K562 (cell line): ENCODE data around the gene IDUA. TPM values are rescaled to one million over a fixed set of nuclear protein-coding genes. Genes with fewer than 3 reads are reported as not detected.

ENCODE experiments used
- ATAC-seq: fragments of 200-7000 bp; cut with Tn5 transposase; 3 replicates; pipeline ENCODE4 v1.9.1; 2020; ENCODE audit warnings: moderate library complexity
- BruUV-seq: library from RNA; stranded (reverse); fragments of 400-500 nt; replicated peaks from 2 replicates; lab custom pipeline; 2021; lab: Mats Ljungman, UMichigan
- CTCF ChIA-PET: fragments of 300-600 bp; formaldehyde crosslinking; extraction: SDS; loops from one replicate; lab custom pipeline; 2021; ENCODE audit warnings: low intra/inter-chr PET ratio; lab: Yijun Ruan, JAX
- POLR2A ChIA-PET: fragments of 300-600, 350-650 bp; sonication (Branson Sonifier 250); formaldehyde crosslinking; extraction: SDS; loops from one replicate; lab custom pipeline; 2021; ENCODE audit warnings: antibody characterized with exemption, inconsistent platforms; lab: Yijun Ruan, JAX
- DNase-seq, 4 experiments: peaks; one replicate each; pipeline versions ENCODE4 v3.0.0 to v3.0.0-alpha.2; 2011 to 2018; ENCODE audit warnings: low spot score in 3 of 4, mixed read lengths in 3 of 4; ENCODE audit errors: extremely low read depth in 1 of 4
- FAIRE-seq: peaks from 2 replicates; lab custom pipeline; 2011; peaks lifted over from hg19 to GRCh38; lab: Jason Lieb, UNC
- H2AFZ ChIP-seq: 2 replicates; pipeline ENCODE4 v1.6.0; 2011; ENCODE audit warnings: low read depth, low read length, control low read depth, inconsistent platforms
- H3K27ac ChIP-seq: fragments of 200-600 bp; 3 replicates; pipeline ENCODE4 v1.8.0; 2011; ENCODE audit warnings: low read depth, mild to moderate bottlenecking, control low read depth, inconsistent platforms, low read length, moderate library complexity, mixed read lengths; ENCODE audit errors: extremely low read depth
- H3K27me3 ChIP-seq, 2 experiments: fragments of 300-600 bp in 1 of 2; 2 replicates in 1 of 2; 3 replicates in 1 of 2; pipeline versions ENCODE4 v1.6.0 to v1.8.0; 2011; ENCODE audit warnings: inconsistent platforms in 2 of 2, low read length in 2 of 2, mild to moderate bottlenecking in 1 of 2, mixed read lengths in 1 of 2, moderate library complexity in 1 of 2; ENCODE audit not compliant: control insufficient read depth in 2 of 2, insufficient read depth in 2 of 2
- H3K36me3 ChIP-seq: fragments of 300-600 bp; 3 replicates; pipeline ENCODE4 v1.8.0; 2011; ENCODE audit warnings: mild to moderate bottlenecking, low read length, inconsistent platforms; ENCODE audit not compliant: control insufficient read depth, insufficient read depth
- H3K4me1 ChIP-seq, 2 experiments: fragments of 200-600 bp in 1 of 2; replicated peaks in 1 of 2; 2 replicates in 1 of 2; 3 replicates in 1 of 2; pipeline versions ENCODE4 v1.5.1 to v1.8.0; 2011; ENCODE audit warnings: inconsistent platforms in 2 of 2, low read length in 2 of 2, mild to moderate bottlenecking in 1 of 2, mixed read lengths in 1 of 2, moderate library complexity in 1 of 2; ENCODE audit not compliant: control insufficient read depth in 2 of 2, insufficient read depth in 2 of 2
- H3K4me2 ChIP-seq: 2 replicates; pipeline ENCODE4 v1.6.1; 2011; ENCODE audit warnings: low read length, control low read depth, inconsistent platforms, mixed read lengths; ENCODE audit not compliant: insufficient read depth
- H3K4me3 ChIP-seq: fragments of 200-600 bp; sonication (generic), shearing (Covaris generic); 2 replicates; pipeline ENCODE4 v1.5.1; 2016; ENCODE audit warnings: control low read depth, inconsistent platforms
- H3K79me2 ChIP-seq: fragments of 200-600 bp; 3 replicates; pipeline ENCODE4 v1.8.0; 2011; ENCODE audit warnings: low read length, inconsistent platforms; ENCODE audit not compliant: control insufficient read depth, insufficient read depth
- H3K9ac ChIP-seq, 2 experiments: 2 replicates each; pipeline versions ENCODE4 v1.6.0 to v1.6.1; 2011; ENCODE audit warnings: low read depth in 2 of 2, low read length in 2 of 2, control low read depth in 1 of 2, inconsistent platforms in 1 of 2, mild to moderate bottlenecking in 1 of 2, mixed read lengths in 1 of 2; ENCODE audit not compliant: insufficient read depth in 1 of 2
- H3K9me1 ChIP-seq: one replicate; pipeline ENCODE4 v1.6.0; 2011; ENCODE audit warnings: inconsistent platforms, mild to moderate bottlenecking, low read length, moderate library complexity; ENCODE audit not compliant: control insufficient read depth, insufficient read depth
- H3K9me3 ChIP-seq: replicated peaks from 2 replicates; pipeline ENCODE4 v1.5.1; 2011; ENCODE audit warnings: low read depth, low read length, inconsistent platforms; ENCODE audit not compliant: control insufficient read depth, insufficient read depth
- H4K20me1 ChIP-seq: replicated peaks from 2 replicates; pipeline ENCODE4 v1.6.1; 2011; ENCODE audit warnings: low read length, inconsistent platforms, mixed read lengths; ENCODE audit not compliant: control insufficient read depth, insufficient read depth
- MCM7 ChIP-seq, 2 experiments: fragments of 450-650 bp; IDR thresholded peaks; 2 replicates each; pipeline ENCODE4 v1.6.1; 2016 to 2018
- MEIS2 ChIP-seq: fragments of 450-650 bp; IDR thresholded peaks from 2 replicates; pipeline ENCODE4 v1.6.1; 2014; ENCODE audit warnings: mild to moderate bottlenecking; ENCODE audit not compliant: partially characterized antibody
- PCBP1 ChIP-seq: fragments of 200-400 bp; formaldehyde crosslinking; IDR thresholded peaks from 2 replicates; pipeline ENCODE4 v1.6.1; 2018; ENCODE audit warnings: mild to moderate bottlenecking, low read depth, low read length; ENCODE audit not compliant: poor library complexity, severe bottlenecking
- RBM25 ChIP-seq: fragments of 200-400 bp; formaldehyde crosslinking; IDR thresholded peaks from 2 replicates; pipeline ENCODE4 v1.6.1; 2018; ENCODE audit warnings: low read length, low read depth, moderate library complexity; ENCODE audit not compliant: severe bottlenecking
- TAL1 ChIP-seq: fragments of 450-650 bp; IDR thresholded peaks from 2 replicates; pipeline ENCODE4 v1.6.1; 2016; ENCODE audit warnings: mild to moderate bottlenecking
- TBP ChIP-seq: optimal IDR thresholded peaks from 2 replicates; pipeline ENCODE3; 2011; ENCODE audit warnings: low read depth, low read length, improper control_type of control experiment
- ZNF316 ChIP-seq: fragments of 450-650 bp; IDR thresholded peaks from 2 replicates; pipeline ENCODE4 v1.6.1; 2016
- WGBS: fragments of 100-300 bp; shearing (Covaris generic); methylation state at CpG from one replicate; pipeline ENCODE4 v1.1.6; 2016; ENCODE audit warnings: low coverage, mixed read lengths; ENCODE audit not compliant: insufficient coverage; ENCODE audit errors: missing lambda C conversion rate; 5-methylcytosine and 5-hydroxymethylcytosine counted together
- in situ Hi-C: fragments of 300-500 bp; cut with MboI; formaldehyde crosslinking; loops from 4 replicates; pipeline ENCODE4 v1.15.0; 2018; ENCODE audit warnings: inconsistent platforms, mixed read lengths
- intact Hi-C: fragments of 100-400 bp; cut with micrococcal nuclease; formaldehyde crosslinking; loops from 2 replicates; pipeline ENCODE4 v1.14.2; 2022
- polyA plus RNA-seq, 8 experiments: library from polyadenylated mRNA; depleted of rRNA in 4 of 8; stranded (reverse) in 5 of 8; unstranded in 3 of 8; fragments of >200 nt; fragmentation: Nextera tagmentation in 2 of 8; fragmentation: Illumina TruSeq in 1 of 8; extraction: Ambion mirVana in 2 of 8; extraction: Trizol in 1 of 8; gene quantifications; 2 replicates each; pipeline versions ENCODE4 v1.2.1 to v1.2.3, GENCODE V29; 2011 to 2014; ENCODE audit warnings: inconsistent platforms in 1 of 8, missing spikeins in 1 of 8
- total RNA-seq, 7 experiments: library from RNA; depleted of rRNA in 6 of 7; stranded (reverse); fragments of >200 nt in 6 of 7; fragmentation: Illumina TruSeq in 2 of 7; extraction: Trizol in 2 of 7; gene quantifications; 2 replicates each; pipeline versions ENCODE4 v1.2.1 to v1.2.3, GENCODE V29; 2011 to 2021; ENCODE audit warnings: low replicate concordance in 1 of 7
- TF ChIP-seq, protein P1 (sequence below), 2 experiments: fragments of 450-650 bp; IDR thresholded peaks; 2 replicates each; pipeline ENCODE4 v1.6.1; 2016; ENCODE audit warnings: mild to moderate bottlenecking in 2 of 2, borderline replicate concordance in 1 of 2, low read depth in 1 of 2, moderate library complexity in 1 of 2
- TF ChIP-seq, protein P2 (sequence below): fragments of 450-650 bp; IDR thresholded peaks from 2 replicates; pipeline ENCODE4 v1.6.1; 2016; ENCODE audit warnings: borderline replicate concordance

Gene IDUA
- total and polyA plus RNA-seq, 9 of the 15 experiments (the other 6 are each of a cell fraction or from before 2014, with no cell fraction given) = 0.04 to 16.1 (median 1.2) TPM

DNA sequence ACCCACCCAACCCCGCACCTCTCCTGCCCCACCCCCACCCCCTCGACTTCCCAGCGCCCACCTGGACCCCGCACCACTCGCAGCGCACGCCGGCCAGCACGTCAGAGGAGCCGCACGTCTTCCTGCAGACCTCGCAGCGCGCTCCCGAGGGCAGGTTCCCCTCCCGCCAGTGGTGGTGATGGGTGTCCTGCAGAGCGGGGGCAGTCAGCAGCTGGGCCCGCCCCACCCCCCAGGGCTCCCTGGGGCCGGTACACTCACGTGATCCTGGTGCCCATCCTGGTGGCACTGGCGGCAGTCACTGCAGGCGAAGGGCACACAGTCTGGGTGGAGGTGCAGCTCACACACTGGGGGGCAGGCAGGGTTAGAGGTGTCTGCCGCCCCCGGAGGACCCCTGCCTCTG lies 18.6 kb upstream of the IDUA start:
- ChIA-PET CTCF (no interaction called here), POLR2A (no interaction called here)
- H3K9me1 ChIP-seq = no peaks in the 10 kb centered on the region
- no peaks in the 10 kb centered on the region for H3K9me3 ChIP-seq
- TF ChIP-seq RBM25 (no peak), MEIS2 (no peak), TBP (no peak), PCBP1 (peak; percentile 15), TAL1 (no peak), MCM7 (IDR thresholded peaks at IDR 0.05) (no peak), ZNF316 (no peak)
- TF ChIP-seq, protein P1, sequence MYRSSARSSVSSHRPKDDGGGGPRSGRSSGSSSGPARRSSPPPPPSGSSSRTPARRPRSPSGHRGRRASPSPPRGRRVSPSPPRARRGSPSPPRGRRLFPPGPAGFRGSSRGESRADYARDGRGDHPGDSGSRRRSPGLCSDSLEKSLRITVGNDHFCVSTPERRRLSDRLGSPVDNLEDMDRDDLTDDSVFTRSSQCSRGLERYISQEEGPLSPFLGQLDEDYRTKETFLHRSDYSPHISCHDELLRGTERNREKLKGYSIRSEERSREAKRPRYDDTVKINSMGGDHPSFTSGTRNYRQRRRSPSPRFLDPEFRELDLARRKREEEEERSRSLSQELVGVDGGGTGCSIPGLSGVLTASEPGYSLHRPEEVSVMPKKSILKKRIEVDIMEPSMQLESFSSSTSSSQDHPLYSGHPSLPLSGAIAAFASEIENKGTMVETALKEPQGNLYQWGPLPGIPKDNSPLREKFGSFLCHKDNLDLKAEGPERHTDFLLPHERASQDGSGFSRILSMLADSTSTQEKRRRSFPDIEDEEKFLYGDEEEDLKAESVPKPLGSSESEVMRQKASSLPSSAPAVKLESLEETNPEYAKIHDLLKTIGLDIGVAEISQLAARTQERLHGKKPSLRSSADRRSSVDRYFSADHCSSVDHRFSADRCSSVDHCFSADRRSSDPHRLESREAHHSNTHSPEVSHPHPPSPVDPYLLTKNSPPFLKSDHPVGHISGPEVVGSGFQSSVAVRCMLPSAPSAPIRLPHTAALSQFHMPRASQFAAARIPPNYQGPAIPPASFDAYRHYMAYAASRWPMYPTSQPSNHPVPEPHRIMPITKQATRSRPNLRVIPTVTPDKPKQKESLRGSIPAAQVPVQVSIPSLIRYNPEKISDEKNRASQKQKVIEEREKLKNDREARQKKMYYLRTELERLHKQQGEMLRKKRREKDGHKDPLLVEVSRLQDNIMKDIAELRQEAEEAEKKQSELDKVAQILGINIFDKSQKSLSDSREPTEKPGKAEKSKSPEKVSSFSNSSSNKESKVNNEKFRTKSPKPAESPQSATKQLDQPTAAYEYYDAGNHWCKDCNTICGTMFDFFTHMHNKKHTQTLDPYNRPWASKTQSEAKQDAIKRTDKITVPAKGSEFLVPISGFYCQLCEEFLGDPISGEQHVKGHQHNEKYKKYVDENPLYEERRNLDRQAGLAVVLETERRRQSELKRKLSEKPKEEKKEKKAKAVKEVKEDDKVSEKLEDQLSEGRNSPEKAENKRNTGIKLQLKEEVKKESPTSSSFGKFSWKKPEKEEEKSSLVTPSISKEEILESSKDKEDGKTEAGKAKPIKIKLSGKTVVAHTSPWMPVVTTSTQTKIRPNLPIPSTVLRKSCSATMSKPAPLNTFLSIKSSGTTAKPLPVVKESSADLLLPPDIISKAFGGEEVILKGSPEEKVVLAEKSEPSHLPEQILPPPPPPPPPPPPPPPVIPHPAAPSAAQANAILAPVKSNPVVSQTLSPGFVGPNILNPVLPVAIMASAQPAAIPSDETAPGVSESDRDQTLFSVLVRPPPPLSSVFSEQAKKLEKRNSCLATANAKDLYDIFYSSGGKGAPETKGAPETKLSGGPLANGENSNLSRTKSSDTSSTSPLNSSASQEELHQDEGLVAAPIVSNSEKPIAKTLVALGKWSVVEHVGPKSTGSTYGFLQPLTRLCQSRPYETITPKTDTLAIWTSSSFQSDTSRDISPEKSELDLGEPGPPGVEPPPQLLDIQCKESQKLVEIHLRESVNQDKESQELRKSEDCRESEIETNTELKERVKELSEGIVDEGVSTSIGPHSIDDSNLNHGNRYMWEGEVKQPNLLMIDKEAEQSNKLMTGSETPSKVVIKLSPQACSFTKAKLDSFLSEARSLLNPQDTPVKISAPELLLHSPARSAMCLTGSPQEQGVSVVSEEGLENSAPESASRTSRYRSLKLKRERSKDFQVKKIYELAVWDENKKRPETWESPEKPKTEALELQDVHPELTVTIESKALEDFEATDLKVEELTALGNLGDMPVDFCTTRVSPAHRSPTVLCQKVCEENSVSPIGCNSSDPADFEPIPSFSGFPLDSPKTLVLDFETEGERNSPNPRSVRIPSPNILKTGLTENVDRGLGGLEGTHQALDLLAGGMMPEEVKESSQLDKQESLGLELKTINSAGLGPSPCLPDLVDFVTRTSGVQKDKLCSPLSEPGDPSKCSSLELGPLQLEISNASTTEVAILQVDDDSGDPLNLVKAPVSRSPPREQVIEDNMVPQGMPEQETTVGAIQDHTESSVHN (IDR thresholded peaks at IDR 0.05; ENCODE audit: borderline replicate concordance in 1 of 2, low read depth in 1 of 2) = no peak
- TF ChIP-seq, protein P2, sequence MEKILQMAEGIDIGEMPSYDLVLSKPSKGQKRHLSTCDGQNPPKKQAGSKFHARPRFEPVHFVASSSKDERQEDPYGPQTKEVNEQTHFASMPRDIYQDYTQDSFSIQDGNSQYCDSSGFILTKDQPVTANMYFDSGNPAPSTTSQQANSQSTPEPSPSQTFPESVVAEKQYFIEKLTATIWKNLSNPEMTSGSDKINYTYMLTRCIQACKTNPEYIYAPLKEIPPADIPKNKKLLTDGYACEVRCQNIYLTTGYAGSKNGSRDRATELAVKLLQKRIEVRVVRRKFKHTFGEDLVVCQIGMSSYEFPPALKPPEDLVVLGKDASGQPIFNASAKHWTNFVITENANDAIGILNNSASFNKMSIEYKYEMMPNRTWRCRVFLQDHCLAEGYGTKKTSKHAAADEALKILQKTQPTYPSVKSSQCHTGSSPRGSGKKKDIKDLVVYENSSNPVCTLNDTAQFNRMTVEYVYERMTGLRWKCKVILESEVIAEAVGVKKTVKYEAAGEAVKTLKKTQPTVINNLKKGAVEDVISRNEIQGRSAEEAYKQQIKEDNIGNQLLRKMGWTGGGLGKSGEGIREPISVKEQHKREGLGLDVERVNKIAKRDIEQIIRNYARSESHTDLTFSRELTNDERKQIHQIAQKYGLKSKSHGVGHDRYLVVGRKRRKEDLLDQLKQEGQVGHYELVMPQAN = no peak
- H3K4me2 ChIP-seq = no peak overlapping the region
- H3K4me3 ChIP-seq = no peak overlapping the region
- no peak overlapping the region for H3K27ac ChIP-seq
- peaks cover 0 to 65% of the 10 kb centered on the region in 2 experiments; a peak in 4 of 5 replicates for H3K4me1 ChIP-seq
- H3K9ac ChIP-seq = peak overlapping the region in 1 of 2 experiments; percentile 52; a peak in 2 of 4 replicates
- H3K79me2 ChIP-seq = peaks cover 10% of the 10 kb centered on the region; the same call in 2 of the 3 replicates
- no peak overlapping the region for H2AFZ ChIP-seq
- no peak for DNase-seq
- H4K20me1 ChIP-seq = no peaks in the 10 kb centered on the region; the same call in 1 of the 2 replicates
- BruUV-seq = no TSS peak
- H3K36me3 ChIP-seq = peaks cover 18% of the 10 kb centered on the region; the same call in 1 of the 3 replicates
- no peak for FAIRE-seq
- no peaks in the 10 kb centered on the region for H3K27me3 ChIP-seq
- intact Hi-C loops = no loop called here
- no peak for ATAC-seq
- WGBS = 90% methylated on average over 18 of the region's 24 CpGs
- in situ Hi-C loops = no loop called here
